UCSD-AML1 (cell line): ENCODE measurements around the gene ZNF454.

Experiments
- DNase-seq: peaks from one replicate; lab custom pipeline; 2025; ENCODE audit not compliant: unreplicated experiment; lab: John Stamatoyannopoulos, UW

The ZNF454 gene

DNA sequence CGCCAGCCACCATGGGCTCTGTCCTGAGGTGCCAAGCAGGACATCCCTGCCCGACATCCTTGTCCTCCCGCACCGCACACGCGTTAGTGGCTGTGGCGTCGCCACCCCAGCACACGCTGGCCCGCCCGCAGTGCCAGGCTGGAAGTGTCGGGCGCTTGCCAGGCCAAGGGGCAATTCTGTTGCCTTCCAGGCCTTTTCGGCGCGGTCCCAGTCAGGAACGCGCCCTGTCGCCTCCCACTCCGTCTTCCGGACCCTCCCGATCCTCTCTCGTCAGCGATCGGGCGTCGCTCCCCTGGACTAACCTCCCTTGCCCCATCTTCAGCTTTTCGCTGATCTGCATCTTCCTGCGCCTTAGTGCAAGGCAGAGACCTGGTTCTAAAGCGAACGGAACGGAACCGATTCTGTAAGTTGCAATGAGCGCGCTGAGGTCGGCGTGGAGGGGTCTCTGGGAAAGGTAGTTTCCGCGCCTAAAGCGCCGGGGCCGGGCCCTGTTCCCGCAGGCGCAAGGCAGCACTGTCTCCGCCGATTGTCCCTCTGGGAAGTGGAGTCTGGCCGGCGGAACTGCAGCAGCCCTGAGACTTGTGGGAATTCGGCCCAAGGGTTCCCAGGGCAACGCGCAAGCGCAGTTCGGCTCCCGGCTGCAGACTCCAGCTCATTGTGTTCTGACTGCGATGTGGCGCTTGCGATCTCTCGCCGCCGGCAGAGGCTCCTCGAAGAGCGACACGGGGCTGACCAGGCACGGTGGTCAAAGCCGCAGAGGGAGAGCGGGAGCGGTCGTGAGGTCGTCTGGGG is at the start of gene ZNF454:
TSS of gene ZNF454 (plus strand) at position 630 of the 792 bp plus-strand sequence. CDS start 1,594 bp downstream, outside the sequence.
- no peak for DNase-seq

DNA sequence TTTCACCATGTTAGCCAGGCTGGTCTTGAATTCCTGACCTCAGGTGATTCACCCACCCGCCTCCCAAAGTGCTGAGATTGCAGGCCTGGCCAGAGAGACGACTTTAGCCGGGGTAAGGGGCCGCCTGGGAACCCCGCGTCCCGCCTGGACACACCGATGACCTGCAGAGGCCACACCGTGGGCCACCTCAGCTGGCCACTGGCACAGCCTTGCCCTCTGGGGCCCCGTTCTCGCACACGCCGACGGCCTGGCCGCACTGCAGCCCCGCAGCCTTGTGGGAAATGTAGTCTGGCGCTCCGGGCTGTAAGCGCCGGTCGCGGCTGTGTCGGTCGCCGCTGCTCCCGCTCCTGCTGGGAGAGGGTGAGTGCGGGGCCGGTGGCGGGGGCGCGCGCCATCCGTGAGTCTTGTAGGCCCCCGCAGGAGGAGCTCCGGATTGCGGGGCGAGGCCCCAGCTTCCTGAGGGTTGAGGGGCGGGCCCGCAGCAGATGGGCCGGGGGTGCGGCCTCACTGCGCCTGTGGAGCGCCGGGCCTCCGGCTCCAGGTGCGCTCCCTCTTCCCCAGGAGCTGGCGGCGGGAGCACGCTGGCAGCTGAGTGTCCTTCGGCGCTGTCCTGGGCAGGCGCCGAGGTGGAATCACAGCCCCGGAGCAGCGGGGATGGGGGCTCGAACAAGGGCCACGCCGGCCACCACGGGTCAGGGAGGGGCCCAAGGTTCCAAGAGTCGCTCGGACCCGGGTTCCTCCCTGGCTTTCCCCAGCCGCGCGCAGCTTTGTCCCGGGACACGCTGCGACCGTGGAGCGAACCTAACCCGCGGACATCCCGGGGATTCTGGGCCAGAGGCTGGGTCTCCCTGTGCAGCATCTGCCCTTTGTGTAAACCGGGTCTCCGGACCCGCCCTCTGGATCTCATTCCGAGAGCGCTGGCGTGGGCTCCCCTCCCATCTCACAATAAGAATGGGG is 45.1 kb upstream of the ZNF454 start, which contains the start of gene ZFP2:
TSS of gene ZFP2 (plus strand) at position 299 of the 957 bp plus-strand sequence. CDS start 35,401 bp downstream, outside the sequence.
- DNase-seq: no peak

DNA sequence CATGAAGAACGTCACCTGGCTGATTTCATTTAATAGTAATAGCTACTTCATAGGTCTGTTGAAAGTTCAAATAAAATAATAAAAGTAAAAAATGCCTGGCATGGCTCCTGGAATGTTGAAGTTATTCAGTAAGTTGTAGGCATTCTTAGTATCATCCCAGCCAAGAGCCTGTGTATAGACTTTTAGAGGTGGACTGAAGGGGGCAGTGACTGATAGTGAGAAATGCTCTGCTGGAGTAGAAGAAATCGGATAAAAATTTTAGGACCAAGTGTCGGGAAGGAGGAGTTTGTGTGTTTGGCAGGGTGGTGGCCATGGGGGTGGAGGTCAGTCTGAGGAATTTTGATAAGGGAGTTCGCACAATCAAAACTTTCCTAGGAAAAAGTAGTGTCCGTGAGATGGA is 41.7 kb upstream of the ZNF454 start:
- no peak for DNase-seq

DNA sequence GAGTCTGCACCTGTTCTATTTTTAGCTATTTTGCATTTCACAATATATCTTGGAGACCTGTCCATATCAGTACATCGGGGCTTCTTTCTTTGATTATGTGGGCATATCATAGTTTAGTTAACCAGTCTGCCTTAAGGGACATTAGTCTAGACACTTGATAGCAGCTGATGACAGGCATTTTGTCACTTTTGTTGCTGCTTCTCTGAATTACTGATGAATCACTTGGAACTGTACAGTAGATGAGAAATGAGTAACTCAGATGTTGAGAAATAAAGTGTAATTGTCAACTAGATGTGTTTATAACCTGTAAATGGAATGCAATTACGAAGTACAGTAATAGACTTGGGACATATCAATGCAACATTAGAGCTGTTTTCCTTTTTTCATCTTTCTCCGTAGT is 38.1 kb upstream of the ZNF454 start:
- DNase-seq: no peak

DNA sequence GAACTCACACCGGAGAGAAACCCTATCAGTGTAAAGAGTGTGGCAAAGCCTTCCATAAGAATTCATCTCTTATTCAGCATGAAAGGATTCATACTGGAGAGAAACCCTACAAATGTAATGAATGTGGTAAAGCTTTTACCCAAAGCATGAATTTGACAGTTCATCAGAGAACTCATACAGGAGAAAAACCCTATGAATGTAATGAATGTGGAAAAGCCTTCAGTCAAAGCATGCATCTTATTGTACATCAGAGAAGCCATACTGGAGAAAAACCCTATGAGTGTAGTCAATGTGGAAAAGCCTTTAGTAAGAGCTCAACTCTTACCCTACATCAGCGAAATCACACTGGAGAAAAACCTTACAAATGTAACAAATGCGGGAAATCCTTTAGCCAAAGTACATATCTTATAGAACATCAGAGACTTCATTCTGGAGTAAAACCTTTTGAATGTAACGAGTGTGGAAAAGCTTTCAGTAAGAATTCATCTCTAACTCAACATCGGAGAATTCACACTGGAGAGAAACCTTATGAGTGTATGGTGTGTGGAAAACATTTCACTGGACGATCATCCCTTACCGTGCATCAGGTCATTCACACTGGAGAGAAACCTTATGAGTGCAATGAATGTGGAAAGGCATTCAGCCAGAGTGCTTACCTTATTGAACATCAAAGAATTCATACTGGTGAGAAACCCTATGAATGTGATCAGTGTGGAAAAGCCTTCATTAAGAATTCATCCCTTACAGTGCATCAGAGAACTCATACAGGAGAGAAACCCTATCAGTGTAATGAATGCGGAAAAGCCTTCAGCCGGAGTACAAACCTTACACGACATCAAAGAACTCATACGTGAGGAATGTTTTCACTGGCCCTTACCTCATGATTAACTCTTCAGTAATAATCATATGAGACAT is 8.9 kb upstream of the ZNF454 start:
- no peak for DNase-seq

DNA sequence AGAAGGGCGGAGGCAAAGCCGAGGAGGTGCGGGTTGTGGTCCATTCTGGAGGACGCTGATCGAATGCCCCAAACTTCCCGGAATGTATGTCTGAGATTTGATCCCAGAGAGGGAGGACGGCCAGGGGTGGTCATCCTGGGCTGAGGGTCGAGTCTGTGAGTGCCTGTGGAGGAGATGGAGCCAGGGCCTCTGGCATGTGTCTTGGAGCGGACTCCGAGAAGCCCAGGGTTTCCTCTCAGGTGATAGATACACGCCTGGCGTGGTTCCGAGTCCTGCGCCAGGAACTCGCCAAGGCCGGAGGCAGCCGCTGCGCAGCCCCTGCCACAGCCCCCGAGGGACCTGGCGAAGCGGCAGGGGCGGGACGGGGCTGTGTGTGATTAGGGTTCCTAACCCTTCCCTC is 363 bp downstream of the ZNF454 start:
- no peak for DNase-seq

DNA sequence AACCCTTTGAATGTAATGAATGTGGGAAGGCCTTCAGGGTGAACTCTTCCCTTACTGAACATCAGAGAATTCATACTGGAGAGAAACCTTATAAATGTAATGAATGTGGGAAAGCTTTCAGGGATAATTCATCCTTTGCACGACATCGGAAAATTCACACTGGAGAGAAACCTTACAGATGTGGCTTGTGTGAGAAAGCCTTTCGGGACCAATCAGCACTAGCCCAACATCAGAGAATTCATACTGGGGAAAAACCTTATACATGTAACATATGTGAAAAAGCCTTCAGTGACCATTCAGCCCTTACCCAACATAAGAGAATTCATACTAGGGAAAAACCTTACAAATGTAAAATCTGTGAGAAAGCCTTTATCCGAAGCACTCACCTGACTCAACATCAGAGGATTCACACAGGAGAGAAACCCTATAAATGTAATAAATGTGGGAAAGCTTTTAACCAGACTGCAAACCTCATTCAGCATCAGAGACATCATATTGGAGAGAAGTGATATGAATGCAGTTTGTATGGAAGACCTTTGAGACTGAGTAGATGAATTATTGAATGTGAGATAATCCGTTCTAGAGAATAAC is 24.6 kb downstream of the ZNF454 start:
- DNase-seq: no peak

DNA sequence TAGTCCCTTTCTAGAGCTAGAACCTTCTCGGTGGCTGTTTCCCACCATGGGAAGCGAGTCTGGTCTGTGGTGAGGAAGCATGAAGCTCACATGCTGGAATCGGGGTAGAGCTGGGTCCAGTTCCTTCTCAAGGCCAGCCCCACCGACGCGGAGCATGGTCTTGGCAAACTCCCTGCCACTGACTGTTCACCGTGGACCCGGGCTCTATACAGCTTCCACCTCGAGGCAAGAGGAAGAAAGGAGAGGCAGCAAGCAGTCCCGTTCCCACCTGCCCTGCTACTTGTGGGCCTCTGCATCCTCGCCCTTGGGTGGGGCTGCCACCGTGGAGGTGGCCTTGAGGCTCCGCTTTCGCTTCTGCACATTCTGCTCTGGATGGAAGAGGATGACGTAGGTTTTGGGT is 40.4 kb downstream of the ZNF454 start:
- no peak for DNase-seq

DNA sequence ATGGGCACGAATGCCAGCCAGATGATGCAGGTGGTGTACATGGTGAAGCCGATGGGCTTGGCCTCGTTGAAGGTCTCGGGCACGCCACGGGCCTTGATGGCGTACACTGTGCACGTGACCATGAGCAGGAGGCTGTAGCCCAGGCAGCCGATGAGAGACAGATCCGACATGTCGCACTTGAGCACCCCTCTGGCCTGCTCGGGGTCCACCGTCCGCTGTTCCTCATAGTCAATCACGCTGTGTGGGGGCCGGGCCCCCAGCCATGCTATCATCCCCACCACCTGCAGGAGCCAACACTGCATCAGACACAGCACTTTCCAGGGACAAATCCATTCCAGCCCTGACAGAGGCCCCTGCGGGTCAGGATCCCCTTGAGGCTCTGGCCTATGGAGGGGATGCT is 41.9 kb downstream of the ZNF454 start:
- no peak for DNase-seq

DNA sequence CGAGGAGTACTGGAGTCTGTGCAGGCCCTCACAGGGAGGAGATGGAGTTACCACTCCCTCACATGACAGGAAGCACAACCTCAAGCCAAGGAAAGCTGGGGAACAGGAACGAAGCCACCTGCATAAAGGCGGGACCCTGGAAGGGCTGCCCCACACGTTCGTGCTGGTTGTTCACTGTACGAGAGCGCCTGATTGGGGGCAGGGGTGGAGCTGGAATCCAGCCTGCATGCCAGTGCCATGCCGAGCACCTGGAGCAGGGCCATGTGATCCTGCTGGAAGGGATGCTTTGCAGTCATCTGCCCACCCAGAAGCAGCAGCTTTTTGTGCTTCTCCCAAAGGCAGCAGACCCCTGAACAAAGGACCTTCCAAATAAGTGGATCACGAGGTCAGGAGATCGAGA is 42.7 kb downstream of the ZNF454 start:
- no peak for DNase-seq

DNA sequence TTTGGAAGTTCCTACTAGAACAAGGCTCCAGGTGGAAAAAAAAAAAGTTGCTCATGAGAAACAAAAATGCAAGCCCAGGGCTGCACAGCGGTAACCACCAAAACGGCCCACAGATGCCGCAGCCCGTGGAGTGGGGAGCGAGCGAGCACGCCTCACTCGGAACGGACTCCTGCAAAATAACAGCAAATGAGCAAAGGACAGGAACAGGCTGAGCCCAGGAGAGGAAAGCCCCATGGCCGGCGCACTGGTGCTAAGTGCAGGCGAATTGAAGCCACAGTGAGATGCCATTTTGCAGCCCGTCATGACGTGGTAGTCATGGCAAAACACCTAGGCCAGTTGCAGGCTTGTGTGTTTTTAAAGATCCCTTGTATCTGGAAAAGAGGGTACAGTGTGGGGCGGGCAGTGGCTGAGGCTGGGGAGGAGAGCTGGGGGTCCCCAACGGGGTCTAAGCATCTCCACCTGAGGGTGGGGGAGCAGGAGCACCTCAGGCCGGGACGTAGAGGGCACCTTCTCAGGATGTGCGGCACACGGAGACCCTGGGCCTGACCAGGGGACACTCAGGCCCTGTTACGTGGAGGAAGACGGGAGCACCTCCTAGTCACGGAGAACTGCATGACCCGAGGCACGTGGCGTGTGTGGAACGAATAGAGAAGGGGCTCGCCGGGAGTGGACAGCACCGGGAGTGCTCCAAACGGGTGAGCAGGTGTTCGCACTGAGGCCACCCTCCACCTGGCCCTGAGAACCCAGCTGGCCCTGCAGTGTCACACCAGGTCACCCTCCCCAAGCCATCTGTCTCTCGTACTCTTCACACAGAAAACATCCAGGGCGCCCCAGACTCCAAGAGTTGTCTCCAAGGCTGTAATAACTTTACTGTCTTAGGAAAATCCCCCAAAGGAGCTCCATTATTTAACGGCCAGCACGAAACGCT is 43.4 kb downstream of the ZNF454 start:
- no peak for DNase-seq

DNA sequence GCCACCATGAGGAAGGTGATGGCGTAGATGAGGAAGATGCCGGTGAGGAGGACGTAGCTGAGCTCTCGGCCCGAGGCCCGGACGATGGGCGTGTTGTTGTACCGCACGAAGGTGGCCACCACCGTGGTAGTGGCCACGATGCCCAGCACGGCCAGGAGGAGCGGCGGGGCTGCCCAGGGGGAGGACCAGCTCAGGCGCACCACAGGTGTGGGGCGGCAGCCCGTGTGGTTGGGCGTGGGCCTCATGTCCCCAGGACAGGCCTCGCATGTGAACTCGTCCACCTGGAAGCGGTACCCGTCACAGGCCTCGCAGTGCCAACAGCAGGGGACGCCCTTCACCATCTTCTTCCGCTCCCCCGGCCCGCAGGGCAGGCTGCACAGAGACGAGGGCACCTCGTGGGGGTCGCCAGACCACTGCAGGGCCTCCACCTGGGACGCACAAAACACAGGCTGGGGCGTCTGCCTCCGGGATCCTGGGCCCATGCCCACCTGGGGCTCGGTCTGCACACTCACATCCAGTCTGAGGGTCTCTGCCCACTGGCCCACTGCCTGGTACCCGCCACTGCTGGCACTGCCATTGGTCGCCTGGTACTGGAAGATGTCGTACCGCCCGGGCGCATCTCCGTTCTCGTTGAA is 45.4 kb downstream of the ZNF454 start:
- DNase-seq: no peak

DNA sequence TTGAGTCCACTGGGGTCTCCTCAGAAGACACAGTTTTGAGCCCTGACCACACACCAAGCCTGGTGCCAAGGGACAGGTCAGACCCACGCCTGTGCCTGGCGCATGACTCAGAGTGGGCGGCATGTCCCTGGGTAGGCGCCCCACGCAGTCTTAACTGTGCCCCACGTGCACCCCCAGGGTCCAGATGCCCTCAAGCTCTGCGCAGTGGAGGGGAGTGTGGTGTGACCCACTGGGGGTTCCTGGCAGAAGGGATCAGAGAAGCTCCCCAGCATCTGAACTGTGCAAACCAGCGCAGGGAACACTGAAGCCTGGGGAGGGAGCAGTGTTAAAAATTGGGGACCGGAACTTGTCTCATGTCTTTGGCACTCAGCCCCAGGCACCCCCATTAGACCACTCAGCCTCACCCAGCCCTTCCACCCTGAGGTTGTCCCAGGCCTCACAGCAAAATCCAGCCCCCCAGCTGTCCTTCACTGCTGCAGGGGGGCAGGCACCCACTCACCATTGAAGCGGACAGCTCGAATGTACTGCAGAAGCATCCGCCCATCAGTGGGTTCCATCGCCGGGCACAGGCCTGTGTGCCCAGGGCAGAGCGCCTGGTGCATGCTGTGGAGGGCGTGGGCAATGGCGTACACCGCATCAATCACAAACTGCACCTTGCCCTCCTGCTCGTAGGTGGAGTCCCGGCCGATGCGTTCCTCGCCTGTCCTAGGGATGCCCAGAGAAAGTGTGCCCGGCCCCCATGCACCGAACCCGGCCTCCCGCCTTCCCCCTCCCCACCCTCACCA is 47.6 kb downstream of the ZNF454 start:
- no peak for DNase-seq

DNA sequence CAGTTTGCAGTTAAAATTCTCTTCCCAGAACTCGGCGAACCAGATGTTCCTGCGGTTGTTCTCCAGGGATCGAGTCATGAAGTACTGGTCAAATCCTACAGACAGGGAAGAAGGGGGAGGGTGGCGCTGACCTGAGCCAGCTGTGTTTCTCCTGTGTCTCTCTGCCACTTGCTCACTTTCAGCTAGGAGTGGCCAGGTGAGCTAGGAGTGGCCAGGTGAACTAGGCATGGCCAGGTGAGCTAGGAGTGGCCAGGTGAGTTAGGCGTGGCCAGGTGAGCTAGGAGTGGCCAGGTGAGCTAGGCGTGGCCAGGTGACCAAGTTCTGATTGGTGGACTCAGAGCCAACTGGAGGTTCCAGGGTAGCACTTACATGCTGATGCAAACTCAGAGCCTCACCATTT is 48.3 kb downstream of the ZNF454 start:
- no peak for DNase-seq

DNA sequence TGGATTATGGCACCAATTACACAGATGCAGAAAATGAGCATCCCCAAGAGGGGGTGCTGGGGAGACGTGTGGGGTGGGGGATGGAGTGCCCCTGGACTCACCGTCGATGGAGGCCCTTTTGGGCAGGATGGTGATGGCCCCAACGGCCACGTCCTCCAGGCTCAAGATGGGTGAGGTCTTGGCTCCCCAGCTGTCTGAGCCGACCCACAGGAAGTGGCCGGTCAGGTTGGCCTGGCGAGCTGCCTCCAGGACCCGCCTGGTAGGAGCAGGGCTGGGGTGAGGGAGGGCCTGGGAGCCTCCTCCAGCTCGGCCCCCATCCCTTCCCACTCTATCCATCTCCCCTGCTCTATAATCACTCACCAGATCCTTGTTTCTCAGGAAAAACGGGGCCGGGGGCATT is 49.5 kb downstream of the ZNF454 start:
- DNase-seq: no peak

DNA sequence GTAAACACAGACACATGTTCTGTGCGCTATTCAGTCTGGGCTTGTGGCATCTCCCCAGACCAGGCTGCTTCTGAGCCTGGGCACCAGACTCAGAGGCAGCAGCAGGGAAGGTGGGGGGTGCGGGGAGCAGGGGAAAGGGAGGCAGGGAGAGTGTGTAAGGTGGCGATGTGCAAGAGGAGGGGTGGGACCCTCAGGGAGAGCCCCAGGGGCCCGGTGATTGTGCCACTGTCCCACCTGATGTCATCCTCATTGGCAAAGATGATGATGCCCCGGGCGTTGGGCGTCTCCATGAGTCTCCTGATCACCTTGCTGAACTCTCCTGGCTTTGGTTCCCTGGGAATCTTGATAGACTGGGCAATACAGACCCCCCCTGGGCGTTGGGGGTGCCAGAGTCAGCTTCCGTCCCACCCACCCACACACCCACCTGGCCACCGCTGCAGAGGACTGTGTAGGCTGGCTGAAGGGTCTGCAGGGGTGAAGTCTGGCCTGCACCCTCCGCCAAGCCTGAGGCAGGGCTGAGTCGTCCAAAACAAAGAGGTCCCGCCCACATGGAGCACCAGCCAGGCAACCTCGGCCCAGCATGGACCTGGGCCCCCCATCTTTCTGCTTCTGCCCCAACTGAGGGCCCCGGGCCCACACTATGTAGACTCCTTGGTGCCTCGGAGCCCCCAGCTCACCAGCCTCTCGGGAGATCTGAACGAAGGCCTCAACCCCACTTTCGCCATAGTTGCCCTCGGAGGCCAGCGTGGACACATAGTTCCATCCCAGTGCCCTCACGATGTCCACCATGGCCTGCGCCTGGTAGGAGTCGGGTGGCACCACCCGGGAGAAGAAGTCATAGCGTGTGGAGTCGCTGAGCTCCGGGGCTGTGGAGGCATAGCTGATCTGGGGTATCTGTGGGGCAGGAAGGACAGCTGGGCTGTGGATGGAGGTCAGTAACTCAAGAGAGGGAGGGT is 50.5 kb downstream of the ZNF454 start:
- no peak for DNase-seq

DNA sequence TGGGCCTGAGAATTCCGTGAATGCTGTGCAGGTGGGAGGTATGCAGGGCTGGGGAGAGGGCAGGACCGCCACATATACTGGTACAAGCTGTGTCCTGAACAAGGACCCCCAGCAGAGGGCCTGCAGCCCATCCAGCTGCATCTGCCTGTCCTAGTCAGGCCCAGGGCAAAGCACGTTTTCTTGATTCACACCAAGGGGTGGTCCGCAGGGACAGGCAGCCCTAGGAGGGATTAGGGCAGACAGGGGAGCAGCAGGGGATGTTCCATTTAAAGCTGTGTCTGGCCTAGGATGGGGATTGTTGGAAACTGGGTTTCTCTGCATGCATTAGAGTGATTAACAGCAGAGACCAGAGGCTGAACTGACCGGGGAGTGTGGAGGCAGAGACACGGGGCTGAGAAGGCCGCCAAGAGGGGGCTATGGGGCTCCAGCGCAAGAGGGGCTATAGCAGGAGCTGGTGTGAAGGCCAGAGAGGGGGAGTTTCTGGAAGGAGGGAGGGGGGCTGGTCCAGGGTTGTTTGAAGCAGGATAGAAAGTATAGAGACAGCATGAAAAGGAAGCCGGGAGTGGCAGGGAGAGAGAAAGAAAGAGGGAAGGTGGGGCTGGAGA is 51.4 kb downstream of the ZNF454 start:
- no peak for DNase-seq
